ENCODE measurements around the gene CYB561D2.
A peak's percentile ranks its signal among the peaks of the same experiment; 100 is the strongest.

CYB561D2 gene

GRCh38 chr3:50365842-50366220 lies 15.2 kb downstream of the CYB561D2 start:
- DNase-seq, result no peak

GRCh38 chr3:50369012-50369670 lies 18.5 kb downstream of the CYB561D2 start:
- DNase-seq, result no peak

GRCh38 chr3:50370594-50370993 lies 19.9 kb downstream of the CYB561D2 start:
- no peak for DNase-seq

GRCh38 chr3:50371133-50371685 lies 20.5 kb downstream of the CYB561D2 start:
- peak; percentile 30 for DNase-seq

- no peak for DNase-seq
Measured at GRCh38 chr3:50372349-50372748, 21.7 kb downstream of the CYB561D2 start.

- DNase-seq, result no peak
Measured at GRCh38 chr3:50373146-50374051, 22.7 kb downstream of the CYB561D2 start.

- no peak for DNase-seq
Measured at GRCh38 chr3:50374363-50375257, 23.9 kb downstream of the CYB561D2 start.

GRCh38 chr3:50375258-50375931 lies 24.7 kb downstream of the CYB561D2 start:
- peak; percentile 8 for DNase-seq

- no peak for DNase-seq
Measured at GRCh38 chr3:50378024-50378423, 27.4 kb downstream of the CYB561D2 start.

- no peak for DNase-seq
Measured at GRCh38 chr3:50378757-50379156, 28.1 kb downstream of the CYB561D2 start.

GRCh38 chr3:50380405-50381085 lies 29.9 kb downstream of the CYB561D2 start:
- DNase-seq, result no peak

GRCh38 chr3:50381383-50381782 lies 30.7 kb downstream of the CYB561D2 start:
- no peak for DNase-seq

GRCh38 chr3:50382722-50383121 lies 32.1 kb downstream of the CYB561D2 start:
- DNase-seq, result no peak

- DNase-seq, result no peak
Measured at GRCh38 chr3:50383750-50384149, 33.1 kb downstream of the CYB561D2 start.

- DNase-seq, result no peak
Measured at GRCh38 chr3:50385754-50386153, 35.1 kb downstream of the CYB561D2 start.

GRCh38 chr3:50388016-50388719 lies 37.5 kb downstream of the CYB561D2 start:
- DNase-seq, result no peak

GRCh38 chr3:50388720-50389413 lies 38.2 kb downstream of the CYB561D2 start:
- no peak for DNase-seq

GRCh38 chr3:50389414-50389767 lies 38.7 kb downstream of the CYB561D2 start:
- DNase-seq, result no peak

GRCh38 chr3:50390508-50391224 lies 40.0 kb downstream of the CYB561D2 start:
- DNase-seq, result no peak
